ENCODE measurements around the gene FAT4. TPM values are rescaled to one million over a fixed set of nuclear protein-coding genes. Genes with fewer than 3 reads are reported as not detected.

FAT4 gene
- total and polyA plus RNA-seq, 2 donors (not counting 1 experiment from before 2014, with no cell fraction given), result 0.02 TPM; not detected in 1

GRCh38 chr4:125267630-125268029 is 47.1 kb upstream of the FAT4 start:
- ATAC-seq (ENCODE audit: low read depth) (no peak), DNase-seq (no peak)
- Mint-ChIP-seq H3K27ac (no peak overlapping the region), H3K4me1 (no peaks in the 10 kb centered on the region), H3K4me3 (no peak overlapping the region), H3K27me3 (no peaks in the 10 kb centered on the region), H3K9me3 (ENCODE audit: insufficient read depth) (no peaks in the 10 kb centered on the region)
- H3K9ac ChIP-seq (ENCODE audit: low read length), result no peak overlapping the region
- ChIA-PET POLR2A (no interaction called here), CTCF (no interaction called here)
- no peak overlapping the region for H3K4me3 ChIP-seq (ENCODE audit: control extremely low read depth in 1 of 5, extremely low read depth in 1 of 5, insufficient read depth in 1 of 5, low read depth in 2 of 5, low read length in 4 of 5)
- H3K36me3 ChIP-seq (replicated peaks in 1 of 2; ENCODE audit: control extremely low read depth in 1 of 2, control insufficient read depth in 1 of 2, extremely low read depth in 1 of 2, insufficient read depth in 2 of 2, low read length in 1 of 2), result no peaks in the 10 kb centered on the region
- H3K4me2 ChIP-seq (replicated peaks; ENCODE audit: low read depth, low read length, poor library complexity, severe bottlenecking), result no peak overlapping the region
- intact Hi-C loops (cut with micrococcal nuclease), result no loop called here
- no peaks in the 10 kb centered on the region for H3K4me1 ChIP-seq (ENCODE audit: control insufficient read depth in 2 of 2, insufficient read depth in 2 of 2, low read length in 2 of 2)
- no peak overlapping the region for H3K27ac ChIP-seq (ENCODE audit: low read length in 2 of 2)
- no peak for TF ChIP-seq EZH2 (IDR thresholded peaks at IDR 0.05; ENCODE audit: borderline replicate concordance, insufficient read depth, low read depth, low read length, poor library complexity, severe bottlenecking)
- H3K79me2 ChIP-seq (ENCODE audit: control insufficient read depth, insufficient read depth, low read length), result no peaks in the 10 kb centered on the region
- no peaks in the 10 kb centered on the region for H3K9me3 ChIP-seq (ENCODE audit: control extremely low read depth in 1 of 3, control insufficient read depth in 2 of 3, insufficient read depth in 1 of 3, low read length in 2 of 3)
- no peaks in the 10 kb centered on the region for H3K27me3 ChIP-seq (replicated peaks in 1 of 4; ENCODE audit: control extremely low read depth in 1 of 4, control insufficient read depth in 3 of 4, insufficient read depth in 4 of 4, low read length in 3 of 4)
- H2AFZ ChIP-seq (ENCODE audit: insufficient read depth, low read depth, low read length, poor library complexity, severe bottlenecking), result no peak overlapping the region
- WGBS (ENCODE audit: insufficient coverage), result no CpG with 5 or more reads among the region's 3 CpGs
- no peaks in the 10 kb centered on the region for H4K20me1 ChIP-seq (ENCODE audit: control insufficient read depth, insufficient read depth, low read length, poor library complexity, severe bottlenecking)

GRCh38 chr4:125268068-125268755 is 46.5 kb upstream of the FAT4 start:
- H3K27me3 ChIP-seq (replicated peaks in 1 of 4; ENCODE audit: control extremely low read depth in 1 of 4, control insufficient read depth in 3 of 4, insufficient read depth in 4 of 4, low read length in 3 of 4), result no peaks in the 10 kb centered on the region
- H3K4me2 ChIP-seq (replicated peaks; ENCODE audit: low read depth, low read length, poor library complexity, severe bottlenecking), result no peak overlapping the region
- Mint-ChIP-seq H3K4me3 (no peak overlapping the region), H3K9me3 (ENCODE audit: insufficient read depth) (no peaks in the 10 kb centered on the region), H3K27ac (no peak overlapping the region), H3K4me1 (no peaks in the 10 kb centered on the region), H3K27me3 (no peaks in the 10 kb centered on the region)
- TF ChIP-seq EZH2 (IDR thresholded peaks at IDR 0.05; ENCODE audit: borderline replicate concordance, insufficient read depth, low read depth, low read length, poor library complexity, severe bottlenecking) (no peak), CTCF (IDR thresholded peaks at IDR 0.05) (no peak)
- no peaks in the 10 kb centered on the region for H3K36me3 ChIP-seq (replicated peaks in 1 of 2; ENCODE audit: control extremely low read depth in 1 of 2, control insufficient read depth in 1 of 2, extremely low read depth in 1 of 2, insufficient read depth in 2 of 2, low read length in 1 of 2)
- intact Hi-C loops (cut with micrococcal nuclease), result no loop called here
- no peak overlapping the region for H3K4me3 ChIP-seq (ENCODE audit: control extremely low read depth in 1 of 5, extremely low read depth in 1 of 5, insufficient read depth in 1 of 5, low read depth in 2 of 5, low read length in 4 of 5)
- WGBS (ENCODE audit: insufficient coverage), result no CpG with 5 or more reads among the region's 5 CpGs
- no peak overlapping the region for H2AFZ ChIP-seq (ENCODE audit: insufficient read depth, low read depth, low read length, poor library complexity, severe bottlenecking)
- POLR2A ChIA-PET, result no interaction called here
- no peaks in the 10 kb centered on the region for H3K79me2 ChIP-seq (ENCODE audit: control insufficient read depth, insufficient read depth, low read length)
- DNase-seq (no peak), ATAC-seq (ENCODE audit: low read depth) (no peak)
- H3K27ac ChIP-seq (ENCODE audit: low read length in 2 of 2), result no peak overlapping the region
- no peaks in the 10 kb centered on the region for H3K4me1 ChIP-seq (ENCODE audit: control insufficient read depth in 2 of 2, insufficient read depth in 2 of 2, low read length in 2 of 2)
- H3K9ac ChIP-seq (ENCODE audit: low read length), result no peak overlapping the region
- CTCF ChIA-PET, result no interaction called here
- no peaks in the 10 kb centered on the region for H4K20me1 ChIP-seq (ENCODE audit: control insufficient read depth, insufficient read depth, low read length, poor library complexity, severe bottlenecking)
- no peaks in the 10 kb centered on the region for H3K9me3 ChIP-seq (ENCODE audit: control extremely low read depth in 1 of 3, control insufficient read depth in 2 of 3, insufficient read depth in 1 of 3, low read length in 2 of 3)

All from B cell (primary cell).